ENCODE data around the gene ANKRD35. TPM values are rescaled to one million over a fixed set of nuclear protein-coding genes. Genes with fewer than 3 reads are reported as not detected.

The ANKRD35 gene
- total and polyA plus RNA-seq, 12 donors = 0.28 to 2.1 (median 0.56) TPM

Small RNAs within 50 kb of the gene (microRNA-seq; reads per million reads assigned to microRNA genes)
- gene MIR6736 = 0 reads per million in 2 donors

Other genes starting within 250 kb of the ANKRD35 start
- 1 to 10 TPM in 1 of 10 donors, under 1 TPM in 2, not detected in 7; 0.44 to 2.0 (median 0.47) TPM for gene PDZK1, start 178.5 kb downstream of the ANKRD35 start, total RNA-seq
- gene PDZK1, start 178.5 kb downstream of the ANKRD35 start, polyA plus RNA-seq = under 1 TPM; 0.17 to 0.44 TPM
- under 1 TPM in 2 of 10 donors, not detected in 8; 0.18 to 0.58 TPM for gene CD160, start 166.4 kb downstream of the ANKRD35 start, total RNA-seq
- under 1 TPM in 1 of 2 donors, not detected in 1; 0.03 TPM for gene CD160, start 166.4 kb downstream of the ANKRD35 start, polyA plus RNA-seq
- gene RNF115, start 61.8 kb downstream of the ANKRD35 start, total RNA-seq = 10 to 100 TPM; 39.2 to 99.0 (median 56.3) TPM
- 10 to 100 TPM; 12.8 to 25.2 TPM for gene RNF115, start 61.8 kb downstream of the ANKRD35 start, polyA plus RNA-seq
- gene POLR3C, start 61.7 kb downstream of the ANKRD35 start, total RNA-seq = 10 to 100 TPM; 11.8 to 18.1 (median 16.1) TPM
- gene POLR3C, start 61.7 kb downstream of the ANKRD35 start, polyA plus RNA-seq = 10 to 100 TPM in 1 of 2 donors, 1 to 10 TPM in 1; 8.0 to 11.3 TPM
- gene NUDT17, start 40.2 kb downstream of the ANKRD35 start, total RNA-seq = 1 to 10 TPM; 1.8 to 4.9 (median 3.6) TPM
- gene NUDT17, start 40.2 kb downstream of the ANKRD35 start, polyA plus RNA-seq = 1 to 10 TPM in 1 of 2 donors, under 1 TPM in 1; 0.75 to 4.0 TPM
- 10 to 100 TPM; 12.6 to 21.0 (median 15.0) TPM for gene PIAS3, start 26.8 kb downstream of the ANKRD35 start, total RNA-seq
- gene PIAS3, start 26.8 kb downstream of the ANKRD35 start, polyA plus RNA-seq = 10 to 100 TPM; 19.9 to 28.7 TPM
- 1 to 10 TPM; 1.1 to 3.2 (median 1.6) TPM for gene ITGA10, start 24.2 kb upstream of the ANKRD35 start, total RNA-seq
- gene ITGA10, start 24.2 kb upstream of the ANKRD35 start, polyA plus RNA-seq = 1 to 10 TPM; 1.9 to 4.2 TPM
- gene PEX11B, start 32.9 kb upstream of the ANKRD35 start, total RNA-seq = 10 to 100 TPM; 20.4 to 26.3 (median 23.0) TPM
- 10 to 100 TPM; 17.7 to 24.5 TPM for gene PEX11B, start 32.9 kb upstream of the ANKRD35 start, polyA plus RNA-seq
- gene RBM8A, start 41.6 kb upstream of the ANKRD35 start, total RNA-seq = 10 to 100 TPM; 55.5 to 90.5 (median 67.4) TPM
- 100 to 1,000 TPM in 1 of 2 donors, 10 to 100 TPM in 1; 34.5 to 151 TPM for gene RBM8A, start 41.6 kb upstream of the ANKRD35 start, polyA plus RNA-seq
- 10 to 100 TPM; 21.2 to 30.0 (median 24.5) TPM for gene LIX1L, start 72.2 kb upstream of the ANKRD35 start, total RNA-seq
- gene LIX1L, start 72.2 kb upstream of the ANKRD35 start, polyA plus RNA-seq = 1 to 10 TPM; 7.1 to 9.4 TPM
- gene ANKRD34A, start 78.7 kb upstream of the ANKRD35 start, total RNA-seq = 1 to 10 TPM in 6 of 10 donors, under 1 TPM in 4; 0.66 to 1.5 (median 1.0) TPM
- 1 to 10 TPM in 1 of 2 donors, under 1 TPM in 1; 0.88 to 1.7 TPM for gene ANKRD34A, start 78.7 kb upstream of the ANKRD35 start, polyA plus RNA-seq
- 10 to 100 TPM; 30.9 to 44.7 (median 38.5) TPM for gene POLR3GL, start 78.8 kb upstream of the ANKRD35 start, total RNA-seq
- 10 to 100 TPM; 44.2 to 64.5 TPM for gene POLR3GL, start 78.8 kb upstream of the ANKRD35 start, polyA plus RNA-seq
- 1,000 to 10,000 TPM in 2 of 10 donors, 100 to 1,000 TPM in 8; 544 to 1,142 (median 777) TPM for gene TXNIP, start 110.7 kb upstream of the ANKRD35 start, total RNA-seq
- gene TXNIP, start 110.7 kb upstream of the ANKRD35 start, polyA plus RNA-seq = 100 to 1,000 TPM; 231 to 681 TPM
- 100 to 1,000 TPM in 1 of 10 donors, 10 to 100 TPM in 9; 26.8 to 115 (median 76.5) TPM for gene HJV, start 135.9 kb upstream of the ANKRD35 start, total RNA-seq
- 10 to 100 TPM in 1 of 2 donors, under 1 TPM in 1; 0.52 to 18.8 TPM for gene HJV, start 135.9 kb upstream of the ANKRD35 start, polyA plus RNA-seq

All from heart right ventricle (tissue), 12 donors.